Measurements from ENCODE around the gene USP35.
"Not testable (repeated sequence)": the region's sequence is repeated elsewhere in the genome, so short reads cannot be mapped to it uniquely, and the experiment has no call there.

The USP35 gene

GRCh38 chr11:78226684-78227680, 38.3 kb downstream of the USP35 start:
- TF ChIP-seq PAX5 (IDR thresholded peaks at IDR 0.05; ENCODE audit: insufficient read depth, low read length, severe bottlenecking) (no peak), POLR2AphosphoS5 (IDR thresholded peaks at IDR 0.05; ENCODE audit: low read depth, low read length) (no peak), TAF1 (IDR thresholded peaks at IDR 0.05; ENCODE audit: low read depth, low read length) (no peak), POLR2A (IDR thresholded peaks at IDR 0.05; ENCODE audit: low read depth, low read length) (no peak), SPI1 (IDR thresholded peaks at IDR 0.05; ENCODE audit: low read depth, low read length) (no peak), POU2F2 (IDR thresholded peaks at IDR 0.05; ENCODE audit: low read depth, low read length) (no peak)
- FAIRE-seq (peak; percentile 65), DNase-seq (ENCODE audit: insufficient read length, low spot score) (no peak)

GRCh38 chr11:78227921-78228320, 39.2 kb downstream of the USP35 start:
- TF ChIP-seq POLR2A (IDR thresholded peaks at IDR 0.05; ENCODE audit: low read depth, low read length) (no peak), POU2F2 (IDR thresholded peaks at IDR 0.05; ENCODE audit: low read depth, low read length) (no peak), PAX5 (IDR thresholded peaks at IDR 0.05; ENCODE audit: insufficient read depth, low read length, severe bottlenecking) (no peak), TAF1 (IDR thresholded peaks at IDR 0.05; ENCODE audit: low read depth, low read length) (no peak), POLR2AphosphoS5 (IDR thresholded peaks at IDR 0.05; ENCODE audit: low read depth, low read length) (no peak), SPI1 (IDR thresholded peaks at IDR 0.05; ENCODE audit: low read depth, low read length) (no peak)
- DNase-seq (ENCODE audit: insufficient read length, low spot score) (no peak), FAIRE-seq (no peak)

- TF ChIP-seq POLR2A (IDR thresholded peaks at IDR 0.05; ENCODE audit: low read depth, low read length) (no peak), SPI1 (IDR thresholded peaks at IDR 0.05; ENCODE audit: low read depth, low read length) (peak; percentile 67)
- FAIRE-seq (peak; percentile 69), DNase-seq (ENCODE audit: insufficient read length, low spot score) (peak; percentile 49)
These were observed 39.7 kb downstream of the USP35 start for GRCh38 chr11:78228467-78228866.

GRCh38 chr11:78229106-78229505, 40.4 kb downstream of the USP35 start:
- TF ChIP-seq PAX5 (IDR thresholded peaks at IDR 0.05; ENCODE audit: insufficient read depth, low read length, severe bottlenecking): no peak
- no peak for TF ChIP-seq TAF1 (IDR thresholded peaks at IDR 0.05; ENCODE audit: low read depth, low read length)
- no peak for TF ChIP-seq POLR2A (IDR thresholded peaks at IDR 0.05; ENCODE audit: low read depth, low read length)
- no peak for TF ChIP-seq POLR2AphosphoS5 (IDR thresholded peaks at IDR 0.05; ENCODE audit: low read depth, low read length)
- TF ChIP-seq POU2F2 (IDR thresholded peaks at IDR 0.05; ENCODE audit: low read depth, low read length): no peak
- TF ChIP-seq SPI1 (IDR thresholded peaks at IDR 0.05; ENCODE audit: low read depth, low read length): no peak
- DNase-seq (ENCODE audit: insufficient read length, low spot score) (no peak), FAIRE-seq (no peak)

- no peak for FAIRE-seq
These were observed 41.6 kb downstream of the USP35 start for GRCh38 chr11:78230161-78230877.

GRCh38 chr11:78231962-78232501, 43.3 kb downstream of the USP35 start:
- DNase-seq (ENCODE audit: insufficient read length, low spot score) (no peak), FAIRE-seq (no peak)
- TF ChIP-seq TAF1 (IDR thresholded peaks at IDR 0.05; ENCODE audit: low read depth, low read length): no peak
- TF ChIP-seq PAX5 (IDR thresholded peaks at IDR 0.05; ENCODE audit: insufficient read depth, low read length, severe bottlenecking): no peak
- no peak for TF ChIP-seq POLR2A (IDR thresholded peaks at IDR 0.05; ENCODE audit: low read depth, low read length)
- no peak for TF ChIP-seq POU2F2 (IDR thresholded peaks at IDR 0.05; ENCODE audit: low read depth, low read length)
- TF ChIP-seq SPI1 (IDR thresholded peaks at IDR 0.05; ENCODE audit: low read depth, low read length): no peak
- no peak for TF ChIP-seq POLR2AphosphoS5 (IDR thresholded peaks at IDR 0.05; ENCODE audit: low read depth, low read length)

More at GRCh38 chr11:78230161-78230877, 41.6 kb downstream of the USP35 start:
- TF ChIP-seq TAF1 (IDR thresholded peaks at IDR 0.05; ENCODE audit: low read depth, low read length): no peak
- TF ChIP-seq POLR2A (IDR thresholded peaks at IDR 0.05; ENCODE audit: low read depth, low read length): no peak
- TF ChIP-seq PAX5 (IDR thresholded peaks at IDR 0.05; ENCODE audit: insufficient read depth, low read length, severe bottlenecking): no peak
- TF ChIP-seq POU2F2 (IDR thresholded peaks at IDR 0.05; ENCODE audit: low read depth, low read length): no peak
- no peak for TF ChIP-seq POLR2AphosphoS5 (IDR thresholded peaks at IDR 0.05; ENCODE audit: low read depth, low read length)
- no peak for TF ChIP-seq SPI1 (IDR thresholded peaks at IDR 0.05; ENCODE audit: low read depth, low read length)
- DNase-seq (ENCODE audit: insufficient read length, low spot score): no peak

GRCh38 chr11:78233046-78233445, 44.3 kb downstream of the USP35 start:
- not testable (repeated sequence) for FAIRE-seq

GRCh38 chr11:78234006-78234405, 45.3 kb downstream of the USP35 start:
- DNase-seq (ENCODE audit: insufficient read length, low spot score) (no peak), FAIRE-seq (no peak)
- TF ChIP-seq POLR2AphosphoS5 (IDR thresholded peaks at IDR 0.05; ENCODE audit: low read depth, low read length) (no peak), SPI1 (IDR thresholded peaks at IDR 0.05; ENCODE audit: low read depth, low read length) (no peak), PAX5 (IDR thresholded peaks at IDR 0.05; ENCODE audit: insufficient read depth, low read length, severe bottlenecking) (no peak), POU2F2 (IDR thresholded peaks at IDR 0.05; ENCODE audit: low read depth, low read length) (no peak), TAF1 (IDR thresholded peaks at IDR 0.05; ENCODE audit: low read depth, low read length) (no peak), POLR2A (IDR thresholded peaks at IDR 0.05; ENCODE audit: low read depth, low read length) (no peak)

More at GRCh38 chr11:78233046-78233445, 44.3 kb downstream of the USP35 start:
- DNase-seq (ENCODE audit: insufficient read length, low spot score): not testable (repeated sequence)

- TF ChIP-seq TAF1 (IDR thresholded peaks at IDR 0.05; ENCODE audit: low read depth, low read length) (no peak), POLR2A (IDR thresholded peaks at IDR 0.05; ENCODE audit: low read depth, low read length) (no peak), POU2F2 (IDR thresholded peaks at IDR 0.05; ENCODE audit: low read depth, low read length) (no peak), SPI1 (IDR thresholded peaks at IDR 0.05; ENCODE audit: low read depth, low read length) (no peak), POLR2AphosphoS5 (IDR thresholded peaks at IDR 0.05; ENCODE audit: low read depth, low read length) (no peak), PAX5 (IDR thresholded peaks at IDR 0.05; ENCODE audit: insufficient read depth, low read length, severe bottlenecking) (no peak)
- DNase-seq (ENCODE audit: insufficient read length, low spot score): no peak
- FAIRE-seq: no peak
These were observed 48.8 kb downstream of the USP35 start for GRCh38 chr11:78237293-78238046.

All from GM12891 (cell line).